HG02981 (cell line): ENCODE measurements around the gene CYP2F1.

Experiments
- ATAC-seq: cut with Tn5 transposase; IDR thresholded peaks from one replicate; pipeline ENCODE4 v1.9.1; 2021; ENCODE audit warnings: mild to moderate bottlenecking, moderate library complexity; ENCODE audit not compliant: unreplicated experiment

The CYP2F1 gene

DNA sequence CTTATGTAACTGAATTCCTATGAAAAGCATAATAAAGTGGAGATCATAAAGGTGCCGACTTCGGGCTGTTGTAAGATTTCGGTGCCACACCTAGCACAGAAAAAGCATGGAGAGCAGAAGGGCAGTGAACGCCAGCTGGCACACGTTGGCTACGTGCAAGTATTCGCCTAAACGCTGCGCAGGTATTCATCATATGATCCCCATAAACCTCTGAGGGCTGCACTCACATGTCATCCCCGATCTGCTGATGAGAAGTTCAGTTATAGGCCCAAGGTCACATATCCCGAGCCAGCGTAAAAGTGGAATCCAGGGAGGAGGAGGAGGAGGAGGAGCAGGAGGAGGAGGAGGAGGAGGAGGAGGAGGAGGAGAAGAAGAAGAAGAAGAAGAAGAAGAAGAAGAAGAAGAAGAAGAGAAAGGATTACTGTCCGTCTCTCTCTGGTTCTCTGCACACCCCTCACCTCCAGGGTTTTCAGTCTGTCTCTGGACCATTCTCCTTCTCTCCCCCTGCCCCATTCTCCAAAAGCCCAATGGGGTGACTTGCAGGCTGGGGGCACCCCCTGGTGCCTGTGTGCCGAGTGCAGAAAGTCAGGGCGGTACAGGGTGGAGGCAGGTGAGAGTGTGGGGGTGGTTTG lies 60.2 kb downstream of the CYP2F1 start:
- no peak for ATAC-seq

DNA sequence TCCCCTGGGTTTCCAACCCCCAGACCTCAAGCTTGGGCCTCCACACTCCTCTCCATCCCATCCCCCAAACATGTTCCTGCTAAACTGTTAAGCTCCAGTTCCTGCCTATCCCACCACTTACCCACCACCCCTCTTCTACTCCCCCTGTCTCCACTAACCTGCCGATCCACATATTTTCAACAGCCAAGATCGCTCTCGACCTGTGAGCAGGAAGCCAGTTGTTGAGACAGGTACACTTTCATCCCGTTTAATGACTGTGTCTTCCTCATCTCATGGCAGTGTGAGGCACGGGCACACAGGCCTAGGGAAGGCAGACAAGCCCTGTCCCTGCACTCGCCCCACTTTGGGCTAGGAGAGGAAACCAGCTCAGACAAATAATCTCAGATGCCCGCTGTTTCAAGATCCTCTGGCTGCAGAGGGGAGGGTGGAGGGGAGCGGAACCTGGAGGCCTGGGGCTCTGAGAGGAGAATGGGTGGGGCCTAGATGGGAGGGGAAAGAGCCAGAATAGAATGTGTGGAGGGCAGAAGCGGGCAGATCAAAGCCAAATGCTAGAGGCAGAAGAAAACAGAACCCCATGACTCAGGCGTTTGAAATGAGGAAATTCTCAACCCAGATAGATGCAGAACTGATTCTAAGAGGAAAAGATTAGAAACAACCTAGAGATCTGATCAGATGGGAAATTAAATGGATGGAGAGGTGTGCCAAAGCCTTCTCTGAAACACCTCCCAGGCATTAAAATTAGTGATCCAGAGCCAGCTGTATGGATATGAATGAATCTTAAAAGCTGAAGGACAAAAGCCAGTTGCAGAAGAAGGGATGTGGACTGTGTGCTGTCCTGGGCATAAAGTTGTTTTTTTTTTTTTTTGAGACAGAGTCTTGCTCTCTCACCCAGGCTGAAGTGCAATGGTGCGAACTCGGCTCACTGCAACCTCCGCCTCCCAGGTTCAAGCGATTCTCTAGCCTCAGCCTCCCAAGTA lies 61.9 kb downstream of the CYP2F1 start:
- no peak for ATAC-seq
